Endodermal cell (in vitro differentiated cells): ENCODE results near the gene ARL5C. TPM values are rescaled to one million over a fixed set of nuclear protein-coding genes. Genes with fewer than 3 reads are reported as not detected.
"Not testable (repeated sequence)": the region's sequence is repeated elsewhere in the genome, so short reads cannot be mapped to it uniquely, and the experiment has no call there.

Experiments used
- DNase-seq: peaks from one replicate; pipeline ENCODE4 v3.0.0-alpha.2; 2017
- H3K27ac ChIP-seq: 2 replicates; pipeline ENCODE4 v1.5.1; 2013; ENCODE audit warnings: mild to moderate bottlenecking, low read depth, low read length, moderate library complexity
- H3K27me3 ChIP-seq: 2 replicates; pipeline ENCODE4 v1.6.1; 2013; ENCODE audit warnings: mild to moderate bottlenecking, low read length, moderate library complexity; ENCODE audit not compliant: insufficient read depth, control insufficient read depth, poor library complexity, severe bottlenecking
- H3K36me3 ChIP-seq: 2 replicates; pipeline ENCODE4 v1.7.0; 2013; ENCODE audit warnings: mild to moderate bottlenecking, low read length, moderate library complexity; ENCODE audit not compliant: control insufficient read depth, insufficient read depth
- H3K4me1 ChIP-seq: one replicate; pipeline ENCODE4 v1.7.0; 2013; ENCODE audit warnings: low read length; ENCODE audit not compliant: control insufficient read depth, insufficient read depth
- H3K4me3 ChIP-seq: 2 replicates; pipeline ENCODE4 v1.5.1; 2013; ENCODE audit warnings: mild to moderate bottlenecking, low read length, moderate library complexity
- H3K9ac ChIP-seq: 2 replicates; pipeline ENCODE4 v1.6.1; 2013; ENCODE audit warnings: mild to moderate bottlenecking, low read length, moderate library complexity; ENCODE audit not compliant: poor library complexity, severe bottlenecking; ENCODE audit errors: extremely low read depth
- H3K9me3 ChIP-seq: 2 replicates; pipeline ENCODE4 v1.6.1; 2013; ENCODE audit warnings: mild to moderate bottlenecking, low read length, moderate library complexity; ENCODE audit not compliant: control insufficient read depth
- H3K27ac Mint-ChIP-seq: 2 replicates; pipeline ENCODE4 v1.8.0; 2020; ENCODE audit warnings: mixed read lengths
- H3K27me3 Mint-ChIP-seq: 2 replicates; pipeline ENCODE4 v1.8.0; 2021; ENCODE audit warnings: mild to moderate bottlenecking, mixed read lengths; ENCODE audit not compliant: insufficient read depth
- H3K36me3 Mint-ChIP-seq: 2 replicates; pipeline ENCODE4 v1.8.0; 2020; ENCODE audit warnings: low read depth, mixed read lengths
- H3K4me1 Mint-ChIP-seq: 2 replicates; pipeline ENCODE4 v1.8.0; 2020; ENCODE audit warnings: mixed read lengths
- H3K4me3 Mint-ChIP-seq: 2 replicates; pipeline ENCODE4 v1.8.0; 2020; ENCODE audit warnings: mild to moderate bottlenecking, moderate library complexity, mixed read lengths
- H3K9me3 Mint-ChIP-seq: 2 replicates; pipeline ENCODE4 v1.8.0; 2020; ENCODE audit warnings: mild to moderate bottlenecking, mixed read lengths
- WGBS, 2 experiments: methylation state at CpG; one replicate each; pipeline versions ENCODE4 v1.1.5 to v1.1.7; 2013; ENCODE audit warnings: missing lambda C conversion rate in 2 of 2, mixed read lengths in 1 of 2; ENCODE audit not compliant: insufficient coverage in 1 of 2, insufficient read length in 1 of 2; 5-methylcytosine and 5-hydroxymethylcytosine counted together
- total RNA-seq, 2 donors: library from RNA; stranded (reverse); fragmentation: NEBNext Ultra II Directional in 1 of 2; extraction: Animal tissue kit (Norgen Biotek cat#: 25700) in 1 of 2; gene quantifications; 2 replicates in 1 of 2; 3 replicates in 1 of 2; pipeline ENCODE4 v1.2.1, GENCODE V29; 2021
- TF ChIP-seq, protein P1 (sequence below): fragments of 200-600 bp; sonication (generic); conservative IDR thresholded peaks from 2 replicates; pipeline ENCODE4 v1.5.0; 2021; ENCODE audit warnings: antibody characterized with exemption, mild to moderate bottlenecking

The ARL5C gene
- total RNA-seq, 2 donors from 2014 or later: not detected

DNA sequence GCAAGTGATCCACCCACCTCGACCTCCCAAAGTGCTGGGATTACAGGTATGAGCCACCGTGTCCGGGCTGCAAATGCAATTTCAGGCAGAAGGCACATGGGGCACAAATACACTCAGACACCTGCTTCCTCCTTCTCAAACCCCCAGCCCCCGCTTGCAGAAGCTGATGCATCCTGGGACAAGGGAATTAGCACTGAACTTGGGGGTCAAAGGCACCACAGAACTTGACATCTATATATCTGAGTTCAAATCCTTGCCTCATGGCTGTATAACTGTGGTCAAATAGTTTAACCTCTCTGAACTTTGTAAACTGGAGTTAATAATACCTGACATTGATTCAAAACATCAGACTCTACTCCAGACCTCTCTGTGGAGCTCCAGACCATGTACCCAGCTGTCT, 4.1 kb upstream of the ARL5C start:
- Mint-ChIP-seq H3K27ac (no peak overlapping the region), H3K36me3 (peaks cover 1% of the 10 kb centered on the region), H3K9me3 (peaks cover 7% of the 10 kb centered on the region), H3K4me3 (no peak overlapping the region), H3K4me1 (peaks cover 14% of the 10 kb centered on the region), H3K27me3 (peaks cover 35% of the 10 kb centered on the region)
- Histone ChIP-seq H3K27me3 (peaks cover 20% of the 10 kb centered on the region), H3K9ac (no peak overlapping the region), H3K9me3 (no peaks in the 10 kb centered on the region), H3K27ac (no peak overlapping the region), H3K4me3 (no peak overlapping the region), H3K4me1 (no peaks in the 10 kb centered on the region), H3K36me3 (no peaks in the 10 kb centered on the region)
- 93 to 95% methylated on average over 4 of the region's 4 CpGs for WGBS, 2 experiments
- DNase-seq: no peak
- TF ChIP-seq, protein P1, sequence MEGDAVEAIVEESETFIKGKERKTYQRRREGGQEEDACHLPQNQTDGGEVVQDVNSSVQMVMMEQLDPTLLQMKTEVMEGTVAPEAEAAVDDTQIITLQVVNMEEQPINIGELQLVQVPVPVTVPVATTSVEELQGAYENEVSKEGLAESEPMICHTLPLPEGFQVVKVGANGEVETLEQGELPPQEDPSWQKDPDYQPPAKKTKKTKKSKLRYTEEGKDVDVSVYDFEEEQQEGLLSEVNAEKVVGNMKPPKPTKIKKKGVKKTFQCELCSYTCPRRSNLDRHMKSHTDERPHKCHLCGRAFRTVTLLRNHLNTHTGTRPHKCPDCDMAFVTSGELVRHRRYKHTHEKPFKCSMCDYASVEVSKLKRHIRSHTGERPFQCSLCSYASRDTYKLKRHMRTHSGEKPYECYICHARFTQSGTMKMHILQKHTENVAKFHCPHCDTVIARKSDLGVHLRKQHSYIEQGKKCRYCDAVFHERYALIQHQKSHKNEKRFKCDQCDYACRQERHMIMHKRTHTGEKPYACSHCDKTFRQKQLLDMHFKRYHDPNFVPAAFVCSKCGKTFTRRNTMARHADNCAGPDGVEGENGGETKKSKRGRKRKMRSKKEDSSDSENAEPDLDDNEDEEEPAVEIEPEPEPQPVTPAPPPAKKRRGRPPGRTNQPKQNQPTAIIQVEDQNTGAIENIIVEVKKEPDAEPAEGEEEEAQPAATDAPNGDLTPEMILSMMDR: no peak

DNA sequence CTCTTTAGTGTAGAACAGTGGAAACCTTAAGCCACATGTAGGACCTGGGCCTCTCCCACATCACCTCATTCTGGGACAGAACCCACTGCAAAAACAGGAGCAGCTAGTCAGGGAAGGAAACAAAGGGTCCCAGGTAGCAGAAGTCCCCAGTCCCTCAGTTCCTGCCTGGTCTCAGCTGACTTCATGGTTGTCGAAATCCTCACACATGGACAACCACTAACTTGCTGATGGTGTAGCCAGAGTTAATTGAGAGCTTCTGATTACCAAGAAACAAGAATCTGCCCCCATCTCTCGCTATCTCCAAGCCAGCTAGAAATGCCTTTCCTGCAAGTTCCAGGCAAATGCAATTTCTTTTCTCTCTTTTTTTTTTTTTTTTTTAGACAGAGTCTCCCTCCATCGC, 3.6 kb upstream of the ARL5C start:
- no peak for DNase-seq
- H3K9me3 ChIP-seq: no peaks in the 10 kb centered on the region
- no peak overlapping the region for H3K27ac Mint-ChIP-seq
- no peak overlapping the region for H3K4me3 ChIP-seq
- peaks cover 10% of the 10 kb centered on the region for H3K4me1 Mint-ChIP-seq
- H3K4me3 Mint-ChIP-seq: no peak overlapping the region
- peaks cover 40% of the 10 kb centered on the region for H3K27me3 Mint-ChIP-seq
- H3K36me3 Mint-ChIP-seq: no peaks in the 10 kb centered on the region
- H3K27me3 ChIP-seq: peaks cover 24% of the 10 kb centered on the region
- H3K27ac ChIP-seq: no peak overlapping the region
- 95 to 99% methylated on average over 2 to 3 of the region's 3 CpGs for WGBS, 2 experiments
- no peaks in the 10 kb centered on the region for H3K4me1 ChIP-seq
- TF ChIP-seq, protein P1: no peak
- H3K36me3 ChIP-seq: no peaks in the 10 kb centered on the region
- peaks cover 7% of the 10 kb centered on the region for H3K9me3 Mint-ChIP-seq
- no peak overlapping the region for H3K9ac ChIP-seq

DNA sequence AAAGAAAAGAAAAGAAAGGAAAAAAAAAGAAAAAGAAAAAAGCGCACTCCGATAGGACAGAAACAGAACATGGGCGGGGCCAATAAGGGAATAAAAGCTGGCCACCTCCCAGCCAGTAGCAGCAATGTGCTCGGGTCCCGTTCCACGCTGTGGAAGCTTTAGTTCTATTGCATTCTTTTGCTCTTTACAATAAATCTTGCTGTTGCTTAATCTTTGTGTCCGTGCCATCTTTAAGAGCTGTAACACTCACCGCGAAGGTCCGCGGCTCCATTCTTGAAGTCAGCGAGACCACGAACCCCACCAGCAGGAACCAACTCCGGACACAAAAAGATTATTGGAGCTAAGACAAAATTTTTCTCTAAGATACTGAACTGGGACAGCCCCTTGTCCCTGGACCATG, 3.1 kb upstream of the ARL5C start:
- H3K27me3 ChIP-seq: peaks cover 24% of the 10 kb centered on the region
- H3K9me3 ChIP-seq: no peaks in the 10 kb centered on the region
- Mint-ChIP-seq H3K27me3 (peaks cover 42% of the 10 kb centered on the region), H3K36me3 (no peaks in the 10 kb centered on the region), H3K9me3 (peaks cover 7% of the 10 kb centered on the region), H3K4me1 (peaks cover 10% of the 10 kb centered on the region), H3K4me3 (no peak overlapping the region), H3K27ac (no peak overlapping the region)
- no peak for DNase-seq
- whole genome bisulfite sequencing, 2 experiments: 95 to 97% methylated on average over 14 of the region's 14 CpGs
- H3K4me3 ChIP-seq: no peak overlapping the region
- no peaks in the 10 kb centered on the region for H3K36me3 ChIP-seq
- H3K9ac ChIP-seq: no peak overlapping the region
- no peak overlapping the region for H3K27ac ChIP-seq
- TF ChIP-seq, protein P1: no peak
- H3K4me1 ChIP-seq: no peaks in the 10 kb centered on the region

DNA sequence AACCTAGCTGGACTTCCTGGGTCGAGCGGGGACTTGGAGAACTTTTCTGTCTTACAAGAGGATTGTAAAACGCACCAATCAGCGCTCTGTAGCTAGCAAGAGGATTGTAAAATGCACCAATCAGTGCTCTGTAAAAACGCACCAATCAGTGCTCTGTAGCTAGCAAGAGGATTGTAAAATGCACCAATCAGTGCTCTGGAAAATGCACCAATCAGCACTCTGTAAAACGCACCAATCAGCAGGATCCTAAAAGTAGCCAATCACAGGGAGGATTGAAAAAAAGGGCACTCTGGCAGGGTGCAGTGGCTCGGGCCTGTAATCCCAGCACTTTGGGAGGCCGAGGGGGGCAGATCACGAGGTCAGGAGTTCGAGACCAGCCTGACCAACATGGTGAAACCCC, 2.5 kb upstream of the ARL5C start:
- H3K27ac Mint-ChIP-seq, H3K36me3 Mint-ChIP-seq, H3K9me3 Mint-ChIP-seq, H3K36me3 ChIP-seq, H3K4me3 Mint-ChIP-seq, DNase-seq, H3K9me3 ChIP-seq, H3K27ac ChIP-seq, H3K4me1 ChIP-seq, H3K4me3 ChIP-seq, H3K9ac ChIP-seq: not testable (repeated sequence)
- peaks cover 24% of the 10 kb centered on the region for H3K27me3 ChIP-seq
- Mint-ChIP-seq H3K27me3 (peaks cover 45% of the 10 kb centered on the region), H3K4me1 (peaks cover 10% of the 10 kb centered on the region)
- 97 to 98% methylated on average over 10 of the region's 10 CpGs for WGBS, 2 experiments
